Measurements from ENCODE around the gene EEF2.
"Not testable (repeated sequence)": the region's sequence is repeated elsewhere in the genome, so short reads cannot be mapped to it uniquely, and the experiment has no call there.

EEF2 gene

DNA sequence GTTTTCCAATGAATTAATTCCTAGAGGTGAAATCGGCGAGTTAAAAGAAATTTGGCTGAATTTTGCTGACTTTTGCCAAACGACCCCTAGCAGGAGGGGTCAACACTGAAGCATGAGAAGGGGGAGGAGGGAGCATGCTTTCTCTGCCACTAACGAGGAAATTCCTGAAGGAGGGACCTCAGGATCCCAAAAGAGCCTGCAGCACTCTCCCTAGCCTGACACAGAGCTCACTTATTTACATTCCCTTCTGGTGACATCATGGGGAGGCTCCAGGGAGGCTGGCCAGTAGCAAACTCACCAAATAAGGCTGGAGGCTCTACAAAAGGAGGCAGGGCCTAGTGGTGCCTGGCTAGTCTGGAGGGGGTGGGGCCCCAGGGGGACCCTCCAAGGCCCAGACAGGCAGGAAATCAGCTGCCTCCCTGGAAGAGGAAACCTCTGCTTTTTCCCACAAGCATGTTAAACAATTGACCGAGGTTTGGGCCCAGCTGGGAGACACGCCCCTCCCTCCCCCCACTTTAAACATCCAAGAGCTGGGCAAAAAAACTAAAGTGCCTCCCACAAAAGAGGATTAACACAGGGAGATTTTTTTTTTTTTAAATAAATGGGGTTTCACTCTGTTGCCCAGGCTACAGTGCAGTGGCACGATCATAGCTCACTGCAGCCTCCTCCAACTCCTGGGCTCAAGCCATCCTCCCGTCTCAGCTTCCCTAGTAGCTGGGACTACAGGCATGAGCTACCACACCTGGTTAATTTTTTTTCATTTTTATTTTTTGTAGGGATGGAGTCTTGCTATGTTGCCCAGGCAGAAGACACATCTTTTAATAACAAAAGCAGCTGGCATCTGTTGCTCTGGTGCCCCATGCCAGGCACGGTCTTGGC is 16.5 kb downstream of the EEF2 start:
- no peak for DNase-seq (ENCODE audit: low spot score)

DNA sequence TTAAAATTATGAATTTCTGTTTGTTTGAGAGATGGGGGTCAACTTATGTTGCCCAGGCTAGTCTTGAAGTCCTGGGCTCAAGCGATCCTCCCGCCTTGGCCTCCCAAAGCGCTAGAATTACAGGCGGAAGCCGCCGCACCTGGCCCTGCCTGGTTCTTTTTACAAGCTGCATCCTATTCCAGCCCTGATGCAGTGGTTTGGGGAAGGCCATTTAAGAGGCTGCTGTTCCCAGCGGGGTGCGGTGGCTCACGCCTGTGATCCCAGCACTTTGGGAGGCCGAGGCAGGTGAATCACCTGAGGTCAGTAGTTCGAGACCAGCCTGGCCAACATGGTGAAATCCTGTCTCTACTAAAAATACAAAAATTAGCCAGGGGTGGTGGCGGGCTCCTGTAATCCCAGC is 17.3 kb downstream of the EEF2 start:
- not testable (repeated sequence) for DNase-seq (ENCODE audit: low spot score)

DNA sequence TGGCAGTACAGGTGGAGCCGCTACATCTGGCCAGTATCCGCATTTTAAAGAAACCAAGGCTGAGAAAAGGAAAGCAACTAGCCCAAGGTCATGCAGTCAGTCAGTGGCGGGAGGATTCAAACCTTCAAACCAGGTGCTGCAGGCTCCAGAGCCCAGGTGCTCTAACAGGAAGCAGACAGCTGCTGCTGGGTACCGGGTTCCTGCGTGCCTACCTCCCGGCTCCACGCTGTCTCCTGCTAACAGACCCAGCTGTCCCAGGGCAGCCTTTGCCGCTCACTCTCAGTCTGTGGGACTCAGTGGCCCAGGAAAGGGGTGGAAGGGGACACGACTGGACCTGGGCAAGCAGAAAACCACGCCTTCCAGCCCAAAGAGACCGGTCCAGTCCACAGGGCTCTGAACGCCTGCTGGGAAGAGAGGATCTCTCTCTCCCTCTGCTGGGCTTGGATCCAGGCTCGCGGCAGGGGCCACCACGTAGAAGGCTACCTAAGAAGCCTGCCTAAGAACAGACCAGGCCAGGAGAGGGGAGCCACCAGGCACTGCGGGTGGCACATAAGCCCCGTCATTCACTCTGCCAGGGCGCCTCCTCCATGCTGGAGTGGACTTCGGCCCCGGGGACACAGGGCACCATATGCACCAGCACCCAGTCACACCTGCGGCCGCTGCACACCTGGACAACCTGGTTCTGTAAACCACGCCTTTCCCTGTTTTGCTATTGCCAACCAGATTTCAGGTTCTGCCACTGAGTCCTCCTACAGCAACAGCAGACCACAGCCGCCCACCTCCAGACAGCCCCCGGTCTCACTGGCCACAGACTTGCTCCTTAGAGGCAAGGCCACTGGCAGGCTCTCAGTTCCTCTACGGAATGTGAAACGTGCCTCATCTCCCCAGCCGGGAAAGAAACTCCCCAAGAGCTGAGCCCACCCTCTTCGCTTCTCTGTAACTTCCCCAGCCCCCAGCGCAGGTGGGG is 18.9 kb downstream of the EEF2 start:
- no peak for DNase-seq (ENCODE audit: low spot score)

DNA sequence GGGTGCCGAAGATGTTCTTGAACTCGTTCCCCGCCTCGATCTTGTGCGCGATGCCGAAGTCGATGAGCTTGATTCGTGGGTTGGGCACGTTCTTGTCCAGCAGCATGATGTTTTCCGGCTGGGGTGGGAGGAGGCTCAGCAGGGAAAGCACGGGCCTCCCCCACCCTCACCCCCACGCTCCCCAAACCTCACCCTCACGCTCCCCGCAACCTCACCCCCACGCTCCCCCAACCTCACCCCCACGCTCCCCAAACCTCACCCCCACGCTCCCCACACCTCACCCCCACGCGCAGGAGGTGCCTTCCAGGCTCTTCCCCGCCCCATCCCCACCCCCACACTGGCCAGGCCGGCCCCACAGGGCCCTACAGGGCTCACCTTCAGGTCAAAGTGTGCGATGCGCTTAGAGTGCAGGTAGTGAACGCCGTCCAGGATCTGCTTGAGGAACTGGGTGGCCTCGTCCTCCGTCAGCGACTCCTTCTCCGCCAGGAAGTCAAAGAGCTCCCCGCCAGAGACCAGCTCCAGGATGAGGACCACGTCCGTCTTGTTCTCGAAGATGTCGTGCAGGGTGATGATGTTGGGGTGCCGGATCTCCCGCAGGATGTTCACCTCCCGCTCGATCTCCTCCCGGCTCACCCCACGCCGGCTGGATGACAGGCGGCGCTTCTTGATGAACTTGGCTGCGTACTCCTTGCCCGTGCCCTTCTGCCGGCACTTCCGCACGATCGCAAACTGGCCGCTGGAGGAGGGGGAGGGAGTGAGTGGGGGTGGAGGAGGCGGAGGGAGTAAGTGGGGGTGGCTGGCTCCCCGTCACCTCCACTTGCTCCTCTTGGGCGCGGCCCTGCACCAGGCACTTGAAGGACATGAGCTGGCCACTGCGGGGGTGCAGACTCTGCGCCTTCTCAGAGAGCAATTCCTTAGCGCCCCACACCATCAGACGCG is 20.7 kb downstream of the EEF2 start:
- no peak for DNase-seq (ENCODE audit: low spot score)

DNA sequence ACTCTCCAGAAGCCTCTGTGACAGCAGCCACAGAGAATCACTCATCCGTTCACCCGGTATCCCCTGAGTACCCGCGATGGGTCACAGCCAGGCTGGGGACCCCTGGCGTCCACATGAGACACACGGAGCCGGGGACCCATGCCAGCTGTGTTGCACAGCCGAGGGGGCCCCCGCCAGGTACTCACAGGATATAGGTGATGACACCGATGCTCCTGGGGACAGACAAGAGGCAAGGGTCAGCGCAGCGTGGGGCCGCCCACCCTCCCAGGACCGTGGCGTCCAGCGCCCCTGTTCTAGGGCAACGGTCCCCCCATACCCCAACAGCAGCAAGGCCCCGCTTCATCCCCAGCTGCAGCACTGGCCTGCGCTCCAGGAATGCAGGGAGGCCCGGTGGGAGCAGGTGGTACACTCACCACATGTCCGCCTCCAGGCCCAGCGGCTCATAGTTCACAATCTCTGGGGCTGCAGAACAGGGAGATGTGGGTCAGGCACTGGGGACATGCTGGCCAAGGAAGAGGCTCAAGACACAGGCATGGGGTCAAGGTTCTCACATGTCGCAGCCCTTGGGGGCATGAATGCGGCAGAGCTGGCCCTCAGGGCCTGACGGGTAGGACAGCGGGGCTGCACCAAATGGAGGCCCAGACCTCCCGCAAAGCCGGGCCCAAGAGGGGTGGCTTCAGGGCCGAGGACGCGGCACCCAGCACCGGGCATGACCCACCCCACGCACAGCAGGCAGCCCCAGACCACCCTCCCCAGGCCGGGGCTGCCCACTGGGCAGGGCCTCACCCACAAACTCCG is 21.6 kb downstream of the EEF2 start:
- DNase-seq (ENCODE audit: low spot score): no peak

DNA sequence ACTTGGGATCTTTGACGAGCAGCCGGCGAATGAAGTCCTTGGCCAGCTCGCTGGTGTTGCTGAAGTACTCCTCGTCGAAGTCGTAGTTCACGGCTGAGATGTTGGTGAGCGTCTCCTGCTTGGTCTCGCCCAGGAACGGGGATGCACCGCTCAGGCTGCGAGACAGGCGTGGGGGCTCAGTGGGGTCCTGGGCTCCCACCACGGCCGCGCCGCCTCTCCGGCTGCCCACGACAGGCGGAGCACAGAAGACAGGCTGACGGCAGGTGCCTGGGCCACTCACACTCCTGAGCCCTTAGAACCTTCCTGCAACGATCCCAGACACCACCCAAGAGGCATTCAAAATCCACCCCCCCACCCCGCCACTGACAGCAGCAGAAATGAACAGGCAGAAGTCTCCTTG is 24.3 kb downstream of the EEF2 start:
- DNase-seq (ENCODE audit: low spot score): no peak

DNA sequence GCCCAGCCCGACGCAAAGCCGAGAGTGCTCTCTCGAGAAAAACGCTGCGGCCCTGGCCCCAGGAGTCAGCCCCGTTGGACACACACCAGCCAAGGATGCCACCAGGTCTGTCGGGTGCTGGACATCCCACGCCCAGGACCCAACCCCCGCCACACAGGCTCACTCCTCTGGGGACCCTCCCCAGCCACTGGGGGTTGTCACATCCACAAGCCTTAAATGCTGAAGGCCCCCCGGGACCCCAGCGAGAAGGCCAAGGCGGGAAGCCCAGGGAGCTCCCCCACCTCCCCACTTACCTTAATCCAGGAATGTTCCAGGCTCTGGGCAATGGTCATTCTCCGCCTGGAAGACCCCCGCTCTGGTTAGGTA is 25.5 kb downstream of the EEF2 start:
- DNase-seq (ENCODE audit: low spot score): no peak

DNA sequence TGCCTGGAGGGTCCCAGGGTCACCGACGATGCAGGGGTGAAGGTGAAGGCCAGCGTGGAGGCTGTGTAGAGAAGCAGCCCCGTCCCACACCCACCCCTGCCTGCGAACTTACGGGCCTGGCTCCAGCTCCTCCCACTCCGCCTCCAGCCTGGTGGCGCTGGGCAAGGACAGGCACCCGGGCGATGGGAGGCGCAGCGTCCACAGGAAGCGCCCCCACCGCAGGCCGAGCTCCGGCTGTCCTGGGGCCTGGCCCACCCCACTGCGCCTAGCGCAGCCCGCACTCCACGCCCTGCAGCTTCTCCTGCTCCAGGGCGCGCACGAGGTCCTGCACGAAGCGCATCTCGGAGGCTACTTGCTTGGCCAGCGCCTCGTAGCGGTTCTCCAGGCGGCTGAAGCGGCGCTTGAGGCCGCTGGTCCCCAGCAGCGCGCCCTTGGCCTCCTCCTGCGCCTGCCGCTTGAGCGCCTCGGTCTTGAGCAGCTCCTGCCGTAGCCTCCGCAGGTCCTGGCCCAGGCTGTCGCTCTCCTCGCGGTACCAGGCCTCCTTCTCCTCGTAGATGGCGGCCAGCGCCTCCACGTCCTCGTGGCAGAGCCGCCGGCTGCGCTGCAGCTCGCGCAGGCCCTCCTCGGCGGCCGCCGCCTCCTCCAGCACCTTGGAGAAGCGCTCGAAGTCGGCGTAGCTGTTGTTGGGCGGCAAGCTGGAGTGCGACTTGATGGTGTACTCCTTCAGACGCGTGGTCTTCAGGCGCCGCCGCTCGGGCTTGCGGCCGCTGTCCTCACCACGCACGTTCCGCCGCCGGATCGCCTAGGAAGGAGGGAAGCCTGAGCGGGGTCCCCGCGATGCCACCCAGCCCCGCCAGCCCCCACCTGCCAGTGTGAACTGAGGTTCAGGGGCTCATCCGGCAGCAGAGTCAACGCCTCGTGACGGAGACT is 26.2 kb downstream of the EEF2 start:
- DNase-seq (ENCODE audit: low spot score): no peak

DNA sequence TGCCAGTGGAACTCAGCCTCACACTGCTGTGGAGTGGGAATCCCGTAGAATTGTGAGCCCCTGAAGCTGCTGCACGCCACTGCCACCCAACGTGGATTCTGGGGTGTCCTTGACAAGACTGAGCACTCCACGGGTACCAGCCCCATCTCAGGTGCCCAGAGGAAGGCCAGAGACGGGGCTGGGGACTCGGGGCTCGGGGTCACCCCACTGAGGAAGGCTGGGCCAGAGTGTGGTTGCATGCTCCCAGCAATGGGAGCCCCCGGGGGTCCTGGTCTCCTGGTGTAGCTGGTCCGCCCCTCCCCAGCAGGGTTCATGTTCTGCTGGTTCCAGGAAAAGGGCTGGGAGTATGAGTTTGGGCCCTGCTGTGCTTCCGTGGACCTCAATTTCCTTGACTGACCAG is 29.6 kb downstream of the EEF2 start:
- no peak for DNase-seq (ENCODE audit: low spot score)

DNA sequence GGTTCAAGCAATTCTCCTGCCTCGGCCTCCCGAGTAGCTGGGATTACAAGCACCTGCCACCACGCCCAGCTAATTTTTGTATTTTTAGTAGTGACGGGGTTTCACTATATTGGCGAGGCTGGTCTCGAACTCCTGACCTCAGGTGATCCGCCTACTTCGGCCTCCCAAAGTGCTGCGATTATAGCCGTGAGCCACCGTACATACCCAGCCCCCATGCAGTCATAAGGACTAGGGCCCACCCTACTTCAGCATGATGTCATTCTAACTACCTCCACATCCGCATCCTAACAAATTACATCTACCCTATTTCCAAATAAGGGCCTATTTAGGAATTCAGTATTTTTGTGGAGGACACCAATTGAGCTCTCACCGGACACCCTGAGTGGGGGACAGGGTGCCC is 30.0 kb downstream of the EEF2 start:
- not testable (repeated sequence) for DNase-seq (ENCODE audit: low spot score)

DNA sequence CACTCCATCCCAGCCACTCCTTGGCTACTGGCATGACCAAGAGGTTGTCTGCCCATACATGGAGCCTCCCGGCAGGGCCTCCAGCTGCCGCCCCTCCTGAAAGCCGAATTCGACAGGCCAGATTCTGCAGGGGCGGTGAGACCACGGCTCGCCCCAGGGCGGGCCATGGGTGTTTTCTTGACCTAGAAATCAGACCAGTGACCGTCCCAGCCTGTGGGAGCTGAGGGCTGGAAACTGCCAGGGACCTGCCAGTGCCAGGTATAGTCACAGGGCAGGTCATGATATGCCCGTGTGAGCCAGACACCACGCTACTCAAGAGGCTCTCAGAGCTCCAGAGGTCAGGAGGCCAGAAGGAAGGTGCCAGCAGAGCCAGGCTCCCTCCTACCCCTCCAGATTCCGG is 31.2 kb downstream of the EEF2 start:
- DNase-seq (ENCODE audit: low spot score): no peak

DNA sequence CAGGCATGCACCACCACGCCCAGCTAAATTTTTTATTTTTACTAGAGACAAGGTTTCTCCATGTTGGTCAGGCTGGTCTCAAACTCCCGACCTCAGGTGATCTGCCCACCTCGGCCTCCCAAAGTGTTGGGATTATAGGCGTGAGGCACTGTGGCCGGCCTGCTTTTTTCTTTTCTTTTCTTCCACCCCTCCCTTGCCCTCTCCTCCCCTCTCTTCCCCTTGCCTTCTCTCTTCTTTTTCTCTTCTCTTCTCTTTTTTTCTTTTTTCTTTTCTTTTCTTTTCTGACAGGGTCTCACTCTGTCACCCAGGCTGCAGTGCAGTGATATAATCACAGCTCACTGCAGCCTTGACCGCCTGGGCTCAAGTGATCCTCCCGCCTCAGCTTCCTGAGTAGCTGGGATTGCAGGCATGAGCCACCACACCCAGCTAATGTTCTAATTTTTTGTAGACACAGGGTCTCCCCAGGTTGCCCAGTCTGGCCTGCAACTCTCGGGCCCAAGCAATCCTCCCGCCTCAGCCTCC is 32.4 kb downstream of the EEF2 start:
- not testable (repeated sequence) for DNase-seq (ENCODE audit: low spot score)

DNA sequence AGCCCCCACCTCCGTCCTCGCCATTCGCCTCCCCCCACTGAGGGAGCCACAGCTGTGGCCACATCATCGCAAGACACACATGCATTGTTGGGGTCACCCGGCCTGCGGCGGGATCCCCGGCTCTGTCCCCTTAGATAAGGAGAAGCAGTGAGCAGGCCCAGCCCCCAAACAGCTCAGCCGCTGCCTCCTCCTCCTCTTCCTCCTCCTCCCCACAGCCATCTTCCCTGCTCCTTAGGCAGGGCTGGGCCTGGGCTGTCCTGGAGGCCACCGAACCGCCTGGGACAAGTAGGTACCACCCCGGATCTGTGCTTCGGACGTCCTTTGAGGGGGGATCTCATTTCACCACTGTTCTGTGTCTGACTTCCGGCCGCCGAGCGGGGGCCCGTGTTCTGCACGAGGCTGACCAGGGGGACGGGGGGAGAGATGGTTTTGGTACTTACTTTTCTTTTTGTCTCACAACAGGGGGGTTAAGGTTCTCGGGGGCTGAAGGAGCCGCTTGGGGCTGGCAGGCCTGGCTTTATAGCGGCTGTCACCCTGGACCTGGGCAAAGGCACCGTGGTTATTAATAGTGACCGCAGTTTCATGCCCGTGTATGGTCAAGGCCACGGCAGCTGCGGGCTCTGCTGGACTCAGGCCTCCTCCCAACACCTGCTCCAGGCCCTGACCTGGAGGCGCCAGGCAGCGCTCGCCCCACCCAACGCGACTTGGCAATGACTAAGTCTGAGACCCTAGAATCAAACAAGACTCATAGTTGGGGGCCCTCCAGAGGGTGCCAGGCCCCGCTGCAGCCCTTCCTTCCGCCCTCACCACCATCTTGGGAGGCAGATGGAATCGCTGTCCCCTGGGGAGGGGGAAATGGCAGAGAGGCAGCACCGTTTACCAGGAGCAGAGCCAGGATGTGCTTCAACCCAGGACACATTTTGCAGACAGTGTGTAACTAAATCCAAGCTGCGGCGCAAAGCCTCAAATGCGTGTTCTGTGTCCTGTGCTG is 34.1 kb downstream of the EEF2 start:
- DNase-seq (ENCODE audit: low spot score): no peak

DNA sequence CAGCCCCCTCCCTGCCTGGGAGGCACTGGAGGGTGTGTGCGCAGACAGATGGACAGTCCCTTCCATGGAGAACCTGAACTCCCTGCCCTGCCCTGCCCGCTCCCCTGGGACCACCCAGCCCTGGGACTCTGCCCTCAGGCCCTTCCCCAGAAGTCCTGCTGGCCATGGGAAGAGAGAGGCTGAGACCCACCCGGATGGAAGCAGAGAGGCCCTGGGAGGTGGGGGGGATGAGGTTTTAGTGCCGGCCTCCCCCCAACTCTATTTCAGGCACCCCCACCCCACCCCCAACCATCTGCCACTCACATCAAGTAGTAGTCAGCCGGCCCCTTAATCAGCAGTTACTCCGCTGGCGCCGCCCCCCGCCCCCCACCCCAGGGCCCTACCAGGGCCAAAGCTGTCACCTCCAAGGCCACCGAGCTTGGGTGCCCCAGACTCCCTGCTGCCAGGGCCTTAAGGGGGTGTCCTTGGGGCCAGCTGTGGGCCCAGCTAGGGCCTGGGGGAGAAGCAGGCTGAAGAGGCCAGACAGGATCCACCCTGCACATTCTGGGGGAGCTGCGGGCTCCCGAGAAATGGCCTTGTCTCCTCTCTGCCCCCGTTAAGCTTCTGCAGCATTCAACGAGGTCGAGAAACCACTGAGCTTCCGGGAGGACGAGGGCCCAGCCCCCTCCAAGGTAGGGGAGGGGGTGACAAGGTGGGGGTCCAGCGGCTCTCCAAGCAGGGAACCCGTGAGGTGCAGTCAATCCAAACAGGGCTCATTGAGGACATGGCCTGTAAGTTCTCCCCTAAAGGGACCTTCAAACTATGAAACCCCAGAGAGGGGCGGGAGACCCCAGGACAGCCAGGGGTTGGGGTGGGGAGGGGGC is 35.0 kb downstream of the EEF2 start:
- no peak for DNase-seq (ENCODE audit: low spot score)

DNA sequence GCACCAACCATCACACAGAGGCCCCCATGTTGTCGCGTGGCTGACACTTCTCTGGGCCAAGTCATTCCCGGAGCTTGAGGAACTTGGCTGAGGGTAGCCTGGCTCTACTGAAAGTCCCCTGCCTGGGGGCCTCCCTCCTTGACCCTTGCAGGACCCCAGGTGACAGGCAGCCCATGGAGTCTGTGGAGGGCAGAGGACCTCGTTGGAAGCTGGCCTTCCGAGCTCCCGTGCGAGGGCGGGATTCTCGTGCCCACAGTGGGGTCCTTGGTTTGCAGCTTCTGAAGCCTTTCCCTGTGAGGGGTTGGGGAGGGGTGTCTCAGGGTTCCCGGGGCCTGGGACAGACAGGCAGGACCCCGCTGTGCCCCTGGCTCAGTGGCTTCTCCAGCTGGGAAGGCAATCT is 36.0 kb downstream of the EEF2 start:
- no peak for DNase-seq (ENCODE audit: low spot score)

DNA sequence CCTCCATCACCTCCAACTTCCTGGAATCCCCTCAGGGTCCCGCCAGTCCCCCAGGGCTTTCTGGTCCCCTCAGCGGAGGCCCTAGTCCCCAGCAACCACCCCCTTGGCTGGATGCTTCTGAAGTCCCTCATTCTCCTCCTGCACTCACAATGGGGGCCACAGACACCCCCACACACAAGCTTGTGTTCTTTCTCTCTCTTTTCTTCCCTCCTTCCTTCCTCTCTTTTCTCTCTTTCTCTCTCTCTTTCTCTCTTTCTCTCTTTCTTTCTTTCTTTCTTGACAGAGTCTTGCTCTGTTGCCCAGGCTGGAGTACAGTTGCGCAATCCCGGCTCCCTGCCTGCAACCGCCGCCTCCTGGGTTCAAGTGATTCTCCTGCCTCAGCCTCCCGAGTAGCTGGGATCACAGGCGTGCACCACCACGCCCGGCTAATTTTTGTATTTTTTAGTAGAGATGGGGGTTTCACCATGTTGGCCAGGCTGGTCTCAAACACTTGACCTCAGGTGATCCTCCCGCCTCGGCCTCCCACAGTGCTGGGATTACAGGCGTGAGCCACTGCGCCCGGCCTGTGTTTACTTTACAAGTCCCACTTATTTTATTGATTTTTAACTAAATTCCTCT is 37.8 kb downstream of the EEF2 start:
- not testable (repeated sequence) for DNase-seq (ENCODE audit: low spot score)

DNA sequence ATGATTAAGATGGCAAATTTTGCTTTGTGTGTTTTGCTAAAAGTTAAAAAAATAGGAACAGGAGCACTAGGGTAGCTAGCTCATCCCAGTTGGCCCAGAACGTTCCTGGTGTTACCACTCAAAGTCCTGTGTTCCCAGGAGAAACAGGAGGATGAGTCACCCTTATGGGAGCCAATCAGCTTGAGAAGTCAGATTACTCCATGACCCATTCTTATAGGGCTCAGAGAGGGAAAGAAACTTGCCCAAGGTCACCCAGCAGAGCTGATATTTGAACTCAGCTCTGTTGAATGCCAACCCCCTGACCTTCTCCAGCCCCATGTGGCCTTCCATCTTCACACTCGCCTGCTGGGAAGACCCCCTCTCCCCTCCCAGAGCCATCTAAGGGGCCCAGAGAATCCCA is 39.4 kb downstream of the EEF2 start:
- DNase-seq (ENCODE audit: low spot score): no peak
